ENCODE data around the gene CYP3A5. TPM values are rescaled to one million over a fixed set of nuclear protein-coding genes. Genes with fewer than 3 reads are reported as not detected.
"Not testable (repeated sequence)": the region's sequence is repeated elsewhere in the genome, so short reads cannot be mapped to it uniquely, and the experiment has no call there.

CYP3A5 gene
- total RNA-seq, 2 experiments from 2014 or later: not detected

- Mint-ChIP-seq H3K4me3 (no peak overlapping the region), H3K36me3 (ENCODE audit: low read depth) (peaks cover 2% of the 10 kb centered on the region), H3K27ac (no peak overlapping the region), H3K4me1 (ENCODE audit: low read depth) (peaks cover 10% of the 10 kb centered on the region), H3K27me3 (ENCODE audit: low read depth) (no peaks in the 10 kb centered on the region), H3K9me3 (ENCODE audit: insufficient read depth) (peaks cover 8% of the 10 kb centered on the region)
- ChIA-PET POLR2A (no interaction called here), CTCF (no interaction called here)
- DNase-seq: no peak
- ATAC-seq: no peak
These were observed 2.1 kb downstream of the CYP3A5 start for GRCh38 chr7:99677648-99678045.

GRCh38 chr7:99677013-99677647 is 2.7 kb downstream of the CYP3A5 start:
- H3K36me3 Mint-ChIP-seq (ENCODE audit: low read depth): no peaks in the 10 kb centered on the region
- DNase-seq (no peak), ATAC-seq (no peak)
- H3K4me3 Mint-ChIP-seq: no peak overlapping the region
- H3K27me3 Mint-ChIP-seq (ENCODE audit: low read depth): no peaks in the 10 kb centered on the region
- CTCF ChIA-PET: no interaction called here
- no peak overlapping the region for H3K27ac Mint-ChIP-seq
- H3K9me3 Mint-ChIP-seq (ENCODE audit: insufficient read depth): peaks cover 3% of the 10 kb centered on the region
- peaks cover 10% of the 10 kb centered on the region for H3K4me1 Mint-ChIP-seq (ENCODE audit: low read depth)
- POLR2A ChIA-PET: no interaction called here

GRCh38 chr7:99674995-99675742 is 4.6 kb downstream of the CYP3A5 start:
- Mint-ChIP-seq H3K4me1 (ENCODE audit: low read depth) (peaks cover 10% of the 10 kb centered on the region), H3K27me3 (ENCODE audit: low read depth) (no peaks in the 10 kb centered on the region), H3K36me3 (ENCODE audit: low read depth) (peaks cover 5% of the 10 kb centered on the region), H3K4me3 (no peak overlapping the region), H3K27ac (peak overlapping the region; percentile 60), H3K9me3 (ENCODE audit: insufficient read depth) (no peaks in the 10 kb centered on the region)
- CTCF ChIA-PET: no interaction called here
- DNase-seq (no peak), ATAC-seq (no peak)
- POLR2A ChIA-PET: no interaction called here

GRCh38 chr7:99672573-99672972 is 7.2 kb downstream of the CYP3A5 start:
- Mint-ChIP-seq H3K4me1 (ENCODE audit: low read depth) (peaks cover 10% of the 10 kb centered on the region), H3K4me3 (no peak overlapping the region), H3K27me3 (ENCODE audit: low read depth) (no peaks in the 10 kb centered on the region), H3K9me3 (ENCODE audit: insufficient read depth) (no peaks in the 10 kb centered on the region), H3K27ac (no peak overlapping the region), H3K36me3 (ENCODE audit: low read depth) (peaks cover 8% of the 10 kb centered on the region)
- DNase-seq (no peak), ATAC-seq (no peak)
- CTCF ChIA-PET: no interaction called here
- POLR2A ChIA-PET: no interaction called here

GRCh38 chr7:99669782-99670181 is 10.0 kb downstream of the CYP3A5 start:
- ChIA-PET CTCF (no interaction called here), POLR2A (no interaction called here)
- no peaks in the 10 kb centered on the region for H3K9me3 Mint-ChIP-seq (ENCODE audit: insufficient read depth)
- no peak overlapping the region for H3K4me3 Mint-ChIP-seq
- H3K27me3 Mint-ChIP-seq (ENCODE audit: low read depth): no peaks in the 10 kb centered on the region
- peaks cover 6% of the 10 kb centered on the region for H3K4me1 Mint-ChIP-seq (ENCODE audit: low read depth)
- ATAC-seq (no peak), DNase-seq (no peak)
- H3K27ac Mint-ChIP-seq: no peak overlapping the region
- peaks cover 20% of the 10 kb centered on the region for H3K36me3 Mint-ChIP-seq (ENCODE audit: low read depth)

- Mint-ChIP-seq H3K27me3 (ENCODE audit: low read depth) (no peaks in the 10 kb centered on the region), H3K4me3 (no peak overlapping the region), H3K4me1 (ENCODE audit: low read depth) (peaks cover 5% of the 10 kb centered on the region), H3K27ac (no peak overlapping the region), H3K9me3 (ENCODE audit: insufficient read depth) (no peaks in the 10 kb centered on the region), H3K36me3 (ENCODE audit: low read depth) (peaks cover 30% of the 10 kb centered on the region)
- ChIA-PET CTCF (no interaction called here), POLR2A (no interaction called here)
- DNase-seq (no peak), ATAC-seq (no peak)
These were observed 11.3 kb downstream of the CYP3A5 start for GRCh38 chr7:99668541-99668940.

- H3K27ac Mint-ChIP-seq: no peak overlapping the region
- H3K27me3 Mint-ChIP-seq (ENCODE audit: low read depth): no peaks in the 10 kb centered on the region
These were observed 12.6 kb downstream of the CYP3A5 start for GRCh38 chr7:99667179-99667578.

GRCh38 chr7:99666013-99666395 is 13.8 kb downstream of the CYP3A5 start:
- no peak overlapping the region for H3K4me3 Mint-ChIP-seq
- no peaks in the 10 kb centered on the region for H3K9me3 Mint-ChIP-seq (ENCODE audit: insufficient read depth)
- ChIA-PET POLR2A (no interaction called here), CTCF (no interaction called here)
- H3K4me1 Mint-ChIP-seq (ENCODE audit: low read depth): peaks cover 5% of the 10 kb centered on the region
- ATAC-seq (no peak), DNase-seq (no peak)
- H3K27ac Mint-ChIP-seq: no peak overlapping the region
- peaks cover 39% of the 10 kb centered on the region for H3K36me3 Mint-ChIP-seq (ENCODE audit: low read depth)
- H3K27me3 Mint-ChIP-seq (ENCODE audit: low read depth): no peaks in the 10 kb centered on the region

More at GRCh38 chr7:99667179-99667578, 12.6 kb downstream of the CYP3A5 start:
- peaks cover 5% of the 10 kb centered on the region for H3K4me1 Mint-ChIP-seq (ENCODE audit: low read depth)
- ATAC-seq (no peak), DNase-seq (no peak)
- H3K9me3 Mint-ChIP-seq (ENCODE audit: insufficient read depth): no peaks in the 10 kb centered on the region
- ChIA-PET CTCF (no interaction called here), POLR2A (no interaction called here)
- H3K36me3 Mint-ChIP-seq (ENCODE audit: low read depth): peaks cover 38% of the 10 kb centered on the region
- H3K4me3 Mint-ChIP-seq: no peak overlapping the region

- Mint-ChIP-seq H3K36me3 (ENCODE audit: low read depth) (peaks cover 42% of the 10 kb centered on the region), H3K4me3 (no peak overlapping the region), H3K27ac (no peak overlapping the region), H3K27me3 (ENCODE audit: low read depth) (no peaks in the 10 kb centered on the region), H3K4me1 (ENCODE audit: low read depth) (peaks cover 5% of the 10 kb centered on the region), H3K9me3 (ENCODE audit: insufficient read depth) (no peaks in the 10 kb centered on the region)
- CTCF ChIA-PET: no interaction called here
- POLR2A ChIA-PET: interaction anchor here (1.1 kb wide), 1 partner anchor 41 kb away, joined by 3 read pairs; no protein-coding TSS in a partner anchor
- no peak for ATAC-seq
- no peak for DNase-seq
These were observed 14.3 kb downstream of the CYP3A5 start for GRCh38 chr7:99665312-99666012.

- DNase-seq; H3K4me3 Mint-ChIP-seq; H3K4me1 Mint-ChIP-seq (ENCODE audit: low read depth); POLR2A ChIA-PET; CTCF ChIA-PET; H3K9me3 Mint-ChIP-seq (ENCODE audit: insufficient read depth); ATAC-seq; H3K27ac Mint-ChIP-seq; H3K27me3 Mint-ChIP-seq (ENCODE audit: low read depth): not testable (repeated sequence)
- peaks cover 47% of the 10 kb centered on the region for H3K36me3 Mint-ChIP-seq (ENCODE audit: low read depth)
These were observed 21.9 kb downstream of the CYP3A5 start for GRCh38 chr7:99657879-99658278.

GRCh38 chr7:99654626-99655025 is 25.2 kb downstream of the CYP3A5 start:
- H3K4me3 Mint-ChIP-seq; ATAC-seq; H3K4me1 Mint-ChIP-seq (ENCODE audit: low read depth); H3K27ac Mint-ChIP-seq; CTCF ChIA-PET; POLR2A ChIA-PET; H3K9me3 Mint-ChIP-seq (ENCODE audit: insufficient read depth); H3K27me3 Mint-ChIP-seq (ENCODE audit: low read depth); DNase-seq: not testable (repeated sequence)
- peaks cover 38% of the 10 kb centered on the region for H3K36me3 Mint-ChIP-seq (ENCODE audit: low read depth)

- no peak for ATAC-seq
- peaks cover 4% of the 10 kb centered on the region for H3K4me1 Mint-ChIP-seq (ENCODE audit: low read depth)
- H3K4me3 Mint-ChIP-seq: no peak overlapping the region
- no peak overlapping the region for H3K27ac Mint-ChIP-seq
- DNase-seq: no peak
- peaks cover 34% of the 10 kb centered on the region for H3K36me3 Mint-ChIP-seq (ENCODE audit: low read depth)
- no peaks in the 10 kb centered on the region for H3K27me3 Mint-ChIP-seq (ENCODE audit: low read depth)
- H3K9me3 Mint-ChIP-seq (ENCODE audit: insufficient read depth): no peaks in the 10 kb centered on the region
- CTCF ChIA-PET: no interaction called here
- POLR2A ChIA-PET: no interaction called here
These were observed 26.0 kb downstream of the CYP3A5 start for GRCh38 chr7:99653754-99654153.
